TTC549 (cell line): ENCODE measurements around the gene ZCCHC17.

Experiments used
- FAIRE-seq: peaks from 2 replicates; lab custom pipeline; 2012; peaks lifted over from hg19 to GRCh38; lab: Jason Lieb, UNC

The ZCCHC17 gene

GRCh38 chr1:31396633-31397351 lies 100.0 kb downstream of the ZCCHC17 start:
- FAIRE-seq = no peak

GRCh38 chr1:31397360-31398095 lies 100.7 kb downstream of the ZCCHC17 start:
- FAIRE-seq = no peak

GRCh38 chr1:31398246-31398645 lies 101.4 kb downstream of the ZCCHC17 start:
- FAIRE-seq = no peak

- FAIRE-seq = no peak
Measured at GRCh38 chr1:31399976-31400375, 103.1 kb downstream of the ZCCHC17 start.

DNA sequence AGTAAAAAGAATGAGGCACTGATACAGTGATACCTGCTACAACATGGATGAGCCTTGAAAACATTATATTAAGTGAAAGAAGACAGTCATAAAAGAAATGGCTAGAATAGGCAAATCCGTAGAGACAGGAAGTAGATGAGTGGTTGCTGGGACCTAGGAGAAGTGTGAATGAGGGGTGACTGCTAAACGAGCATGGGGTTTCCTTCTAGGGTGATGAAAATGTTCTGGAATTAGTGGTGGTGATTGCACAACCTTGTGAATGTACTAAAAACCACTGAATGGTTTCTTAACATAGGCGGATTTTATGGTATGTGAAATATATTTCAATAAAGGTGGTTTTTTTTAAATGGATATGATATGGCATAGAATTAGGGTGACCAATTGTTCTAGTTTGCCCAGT lies 103.6 kb downstream of the ZCCHC17 start:
- no peak for FAIRE-seq

- no peak for FAIRE-seq
Measured at GRCh38 chr1:31401241-31401640, 104.4 kb downstream of the ZCCHC17 start.

DNA sequence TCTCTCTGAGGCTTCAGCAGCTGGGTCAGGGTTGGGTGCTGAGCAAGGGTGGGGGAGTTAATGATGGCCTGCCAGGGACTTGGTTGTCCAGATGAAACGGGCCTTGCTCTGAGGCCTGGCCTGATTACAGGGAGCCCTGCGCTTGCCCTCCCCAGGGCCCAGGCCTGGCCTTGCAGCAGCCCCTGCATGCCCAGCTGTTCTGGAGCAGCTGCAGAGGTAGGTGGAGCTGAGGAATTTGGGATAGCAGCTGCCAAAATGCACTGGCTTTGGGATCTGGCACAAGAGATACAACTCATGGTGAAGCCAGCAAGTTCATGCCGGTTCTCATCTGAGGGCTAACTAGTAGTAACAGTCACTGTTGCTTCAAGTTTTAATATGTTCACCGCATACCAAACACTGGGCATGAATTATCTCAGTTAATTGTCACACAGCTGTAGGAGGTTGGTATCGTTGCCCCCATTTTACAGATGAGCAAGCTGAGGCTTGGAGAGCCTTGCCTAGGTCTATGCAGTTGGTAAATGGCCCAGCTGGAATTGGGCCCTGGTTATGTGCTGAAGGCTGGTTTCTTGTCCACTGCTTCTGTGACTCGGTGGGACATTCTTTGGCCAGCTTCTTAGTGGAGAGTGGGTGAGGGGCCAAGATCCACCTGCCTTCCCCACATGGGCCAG lies 108.9 kb downstream of the ZCCHC17 start:
- FAIRE-seq = no peak

GRCh38 chr1:31407029-31407626 lies 110.3 kb downstream of the ZCCHC17 start:
- no peak for FAIRE-seq

DNA sequence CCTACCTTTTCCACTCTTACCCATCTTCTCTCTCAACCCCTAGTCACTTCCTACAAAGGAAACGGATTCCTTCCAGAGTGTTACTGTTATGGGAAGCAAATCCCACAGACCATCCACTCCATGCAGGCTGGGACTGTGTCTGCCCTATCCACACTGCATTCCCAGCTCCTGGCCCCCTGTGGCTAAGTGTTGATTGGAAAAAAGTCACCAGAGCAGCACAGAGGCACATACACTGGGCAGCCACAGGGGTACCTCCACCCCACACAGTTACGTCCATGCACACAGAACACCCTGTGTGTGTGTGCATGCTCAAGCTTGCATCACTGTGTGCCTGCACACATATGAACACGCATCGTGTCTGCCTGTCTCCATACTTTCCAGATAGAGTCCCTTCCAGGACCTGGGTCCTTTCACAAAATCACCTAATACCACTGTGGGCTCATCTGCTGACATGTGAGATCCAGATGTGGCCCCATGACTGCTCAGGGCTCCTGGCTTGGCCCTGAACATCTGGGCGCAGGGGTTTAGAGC lies 112.0 kb downstream of the ZCCHC17 start:
- FAIRE-seq = no peak

GRCh38 chr1:31409946-31410858 lies 113.4 kb downstream of the ZCCHC17 start:
- FAIRE-seq = no peak

- no peak for FAIRE-seq
Measured at GRCh38 chr1:31410871-31411270, 114.0 kb downstream of the ZCCHC17 start.

DNA sequence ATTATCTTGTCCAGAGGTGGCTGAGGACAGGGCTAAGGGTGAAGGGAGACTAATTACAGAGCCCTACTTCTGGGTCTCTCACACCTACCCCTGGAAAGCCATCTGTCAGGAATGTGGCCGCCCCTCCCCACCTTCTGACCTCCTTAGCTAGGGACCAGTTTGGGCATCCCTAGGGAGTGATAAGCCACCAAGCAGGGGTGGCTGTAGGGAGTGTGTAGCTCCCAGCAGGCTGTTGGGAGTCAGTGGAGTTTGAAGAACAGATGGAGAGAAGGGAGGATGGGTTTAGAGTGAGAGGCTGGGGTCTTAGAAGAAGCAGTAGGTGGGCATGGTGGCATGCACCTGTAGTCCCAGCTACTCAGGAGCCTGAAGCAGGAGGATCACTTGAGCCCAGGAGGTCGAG lies 115.4 kb downstream of the ZCCHC17 start:
- no peak for FAIRE-seq

DNA sequence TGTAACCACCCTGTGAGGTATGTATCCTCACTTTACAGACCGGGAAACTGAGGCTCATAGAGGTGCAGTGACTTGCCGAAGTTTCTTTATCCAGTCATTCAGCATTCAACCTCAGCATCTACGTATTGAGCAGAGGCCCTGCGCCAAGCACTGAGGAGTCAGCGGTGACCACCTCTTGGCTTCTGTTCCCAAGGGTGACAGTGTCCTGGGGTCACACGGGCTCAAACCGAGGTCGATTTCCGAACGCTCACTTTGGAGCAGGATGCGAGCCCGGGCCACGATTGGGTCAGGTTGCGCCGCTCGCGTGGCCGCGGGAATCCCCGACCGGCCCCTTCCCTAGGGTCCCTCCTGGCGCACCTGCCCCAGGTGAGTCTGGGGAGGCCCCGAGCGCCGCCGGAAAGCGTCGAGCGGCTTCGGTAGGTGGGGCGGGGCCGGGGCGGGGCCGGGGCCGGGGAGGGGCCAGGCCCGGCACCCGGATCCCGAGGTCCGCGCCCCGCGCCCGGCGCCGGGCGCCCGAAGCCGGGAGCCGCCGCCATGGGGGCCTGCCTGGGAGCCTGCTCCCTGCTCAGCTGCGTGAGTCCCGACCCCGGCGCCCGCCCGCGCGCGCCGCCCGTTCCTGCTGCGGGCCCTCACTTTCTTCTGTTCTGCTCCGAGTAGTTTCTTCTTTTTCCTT lies 116.0 kb downstream of the ZCCHC17 start, which contains the start of gene SERINC2:
TSS of gene SERINC2 (plus strand) at position 482 of the 673 bp plus-strand sequence. CDS start at position 535, 53 bp downstream.
- no peak for FAIRE-seq

- FAIRE-seq = no peak
Measured at GRCh38 chr1:31413405-31414001, 116.7 kb downstream of the ZCCHC17 start.
